Activated naive CD4-positive, alpha-beta T cell treated with anti-CD3 and anti-CD28 coated beads, Interleukin-2, amount 50 U/mL, for 72 hours (primary cell): Measurements from ENCODE around the gene CXXC5. TPM values are rescaled to one million over a fixed set of nuclear protein-coding genes. Genes with fewer than 3 reads are reported as not detected.
A peak's percentile ranks its signal among the peaks of the same experiment; 100 is the strongest.

Experiments used
- ATAC-seq, 2 donors: fragments of 150-1000 bp; cut with Tn5 transposase; 2 replicates each; pipeline ENCODE4 v1.10.0; 2021; ENCODE audit warnings: mild to moderate bottlenecking in 2 of 2, moderate library complexity in 2 of 2
- DNase-seq, 2 donors: peaks; one replicate each; pipeline ENCODE4 v3.0.0; 2021 to 2022; ENCODE audit warnings: low spot score in 2 of 2
- H3K27ac Mint-ChIP-seq, 2 donors: one replicate each; pipeline ENCODE4 v1.8.0; 2022; ENCODE audit warnings: mild to moderate bottlenecking in 2 of 2, mixed read lengths in 2 of 2
- H3K36me3 Mint-ChIP-seq, 2 donors: one replicate each; pipeline ENCODE4 v1.8.0; 2022; ENCODE audit warnings: mixed read lengths in 2 of 2
- H3K9me3 Mint-ChIP-seq, 2 donors: one replicate each; pipeline ENCODE4 v1.8.0; 2022; ENCODE audit warnings: mixed read lengths in 2 of 2
- total RNA-seq, 2 donors: library from RNA; stranded (reverse); gene quantifications; one replicate each; pipeline ENCODE4 v1.2.3, GENCODE V29; 2022

Gene CXXC5
- total RNA-seq, 2 donors from 2014 or later = 1.8 to 3.5 TPM

GRCh38 chr5:139635606-139636206 lies 12.4 kb upstream of the CXXC5 start:
- H3K27ac Mint-ChIP-seq = peak overlapping the region; percentile 87 to 91
- no peak for ATAC-seq

GRCh38 chr5:139636207-139636792 lies 11.8 kb upstream of the CXXC5 start:
- ATAC-seq (peak; percentile 47 to 58), DNase-seq (peak in 1 of 2 donors; percentile 58)
- Mint-ChIP-seq H3K9me3 (no peaks in the 10 kb centered on the region), H3K27ac (peak overlapping the region; percentile 85 to 87), H3K36me3 (no peaks in the 10 kb centered on the region)

More at GRCh38 chr5:139635606-139636206, 12.4 kb upstream of the CXXC5 start:
- Mint-ChIP-seq H3K36me3 (no peaks in the 10 kb centered on the region), H3K9me3 (no peaks in the 10 kb centered on the region)
- no peak for DNase-seq

- ATAC-seq = peak; percentile 86 to 87
- peak in 1 of 2 donors; percentile 42 for DNase-seq
- Mint-ChIP-seq H3K27ac (peak overlapping the region; percentile 53 to 87), H3K9me3 (no peaks in the 10 kb centered on the region), H3K36me3 (no peaks in the 10 kb centered on the region)
Measured at GRCh38 chr5:139636975-139637408, 11.2 kb upstream of the CXXC5 start.

- peak in 1 of 2 donors; percentile 18 for ATAC-seq
- DNase-seq = no peak
- Mint-ChIP-seq H3K9me3 (no peaks in the 10 kb centered on the region), H3K27ac (no peak overlapping the region), H3K36me3 (no peaks in the 10 kb centered on the region)
Measured at GRCh38 chr5:139637438-139638089, 10.6 kb upstream of the CXXC5 start.

GRCh38 chr5:139638090-139638735 lies 9.9 kb upstream of the CXXC5 start:
- no peaks in the 10 kb centered on the region for H3K9me3 Mint-ChIP-seq
- no peaks in the 10 kb centered on the region for H3K36me3 Mint-ChIP-seq
- no peak for DNase-seq
- H3K27ac Mint-ChIP-seq = peak overlapping the region in 1 of 2 donors; percentile 16
- no peak for ATAC-seq

- H3K9me3 Mint-ChIP-seq = no peaks in the 10 kb centered on the region
- no peak overlapping the region for H3K27ac Mint-ChIP-seq
- H3K36me3 Mint-ChIP-seq = no peaks in the 10 kb centered on the region
- DNase-seq (no peak), ATAC-seq (no peak)
Measured at GRCh38 chr5:139638736-139639618, 9.2 kb upstream of the CXXC5 start.

- ATAC-seq (no peak), DNase-seq (no peak)
- Mint-ChIP-seq H3K9me3 (no peaks in the 10 kb centered on the region), H3K36me3 (no peaks in the 10 kb centered on the region), H3K27ac (no peak overlapping the region)
Measured at GRCh38 chr5:139639619-139640380, 8.3 kb upstream of the CXXC5 start.

GRCh38 chr5:139640421-139641115 lies 7.6 kb upstream of the CXXC5 start:
- H3K27ac Mint-ChIP-seq = peak overlapping the region in 1 of 2 donors; percentile 8
- ATAC-seq (no peak), DNase-seq (no peak)
- H3K9me3 Mint-ChIP-seq = no peaks in the 10 kb centered on the region
- H3K36me3 Mint-ChIP-seq = no peaks in the 10 kb centered on the region

GRCh38 chr5:139641116-139642080 lies 6.8 kb upstream of the CXXC5 start:
- ATAC-seq (no peak), DNase-seq (no peak)
- Mint-ChIP-seq H3K36me3 (no peaks in the 10 kb centered on the region), H3K27ac (peak overlapping the region in 1 of 2 donors; percentile 61), H3K9me3 (no peaks in the 10 kb centered on the region)

GRCh38 chr5:139642213-139642612 lies 5.9 kb upstream of the CXXC5 start:
- peak overlapping the region in 1 of 2 donors; percentile 34 for H3K27ac Mint-ChIP-seq
- no peaks in the 10 kb centered on the region for H3K36me3 Mint-ChIP-seq
- ATAC-seq (no peak), DNase-seq (no peak)
- H3K9me3 Mint-ChIP-seq = no peaks in the 10 kb centered on the region

- Mint-ChIP-seq H3K27ac (peak overlapping the region; percentile 34 to 58), H3K9me3 (no peaks in the 10 kb centered on the region), H3K36me3 (no peaks in the 10 kb centered on the region)
- DNase-seq (no peak), ATAC-seq (no peak)
Measured at GRCh38 chr5:139642891-139643871, 5.0 kb upstream of the CXXC5 start.

- no peak for DNase-seq
- H3K9me3 Mint-ChIP-seq = no peaks in the 10 kb centered on the region
- no peak for ATAC-seq
- peak overlapping the region in 1 of 2 donors; percentile 65 for H3K27ac Mint-ChIP-seq
- H3K36me3 Mint-ChIP-seq = no peaks in the 10 kb centered on the region
Measured at GRCh38 chr5:139644001-139644456, 4.1 kb upstream of the CXXC5 start.
